Measurements from ENCODE around the gene BMP10.

BMP10 gene

DNA sequence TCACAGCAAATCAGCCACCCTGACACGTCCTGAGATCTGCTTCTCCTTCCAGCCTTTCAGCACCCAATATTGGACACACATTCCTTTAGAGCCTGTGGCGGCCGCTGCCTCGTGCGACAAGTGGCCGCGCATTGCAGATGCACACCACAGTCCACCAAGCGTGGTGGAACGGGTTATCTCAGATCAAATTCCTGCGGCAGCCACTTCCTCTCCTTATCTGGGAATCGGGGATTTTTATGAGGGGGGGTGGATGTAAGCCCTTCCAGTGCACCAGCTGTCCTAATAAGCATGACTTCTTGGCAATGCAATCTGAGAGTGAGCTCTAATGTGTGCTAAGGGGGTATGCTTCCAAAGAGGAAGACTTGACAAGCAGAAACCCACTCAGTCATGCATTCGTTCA lies 18.3 kb upstream of the BMP10 start:
- no peak for DNase-seq

DNA sequence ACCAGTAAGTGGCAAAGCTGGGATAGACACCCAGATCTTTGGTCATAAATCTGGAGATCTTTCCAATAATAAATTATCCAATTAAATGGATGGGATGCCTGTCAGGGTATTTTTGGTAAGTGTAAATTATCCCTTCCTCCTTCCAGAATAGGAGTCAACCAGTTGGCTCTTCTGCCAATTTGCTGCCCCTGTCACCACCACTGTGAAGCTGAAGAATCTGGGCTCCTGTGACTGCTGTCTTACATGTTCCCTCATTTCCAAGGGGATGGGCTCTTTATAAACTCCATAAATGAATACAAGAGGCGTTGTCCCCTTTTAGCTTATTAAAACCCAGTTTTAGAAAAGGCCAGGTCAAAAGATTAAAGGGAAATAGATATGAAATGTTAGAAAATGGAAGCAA lies 17.8 kb upstream of the BMP10 start:
- DNase-seq: no peak

- no peak for DNase-seq
These were observed 17.0 kb upstream of the BMP10 start for GRCh38 chr2:68888038-68888704.

GRCh38 chr2:68885811-68886075 lies 14.5 kb upstream of the BMP10 start:
- DNase-seq: no peak

DNA sequence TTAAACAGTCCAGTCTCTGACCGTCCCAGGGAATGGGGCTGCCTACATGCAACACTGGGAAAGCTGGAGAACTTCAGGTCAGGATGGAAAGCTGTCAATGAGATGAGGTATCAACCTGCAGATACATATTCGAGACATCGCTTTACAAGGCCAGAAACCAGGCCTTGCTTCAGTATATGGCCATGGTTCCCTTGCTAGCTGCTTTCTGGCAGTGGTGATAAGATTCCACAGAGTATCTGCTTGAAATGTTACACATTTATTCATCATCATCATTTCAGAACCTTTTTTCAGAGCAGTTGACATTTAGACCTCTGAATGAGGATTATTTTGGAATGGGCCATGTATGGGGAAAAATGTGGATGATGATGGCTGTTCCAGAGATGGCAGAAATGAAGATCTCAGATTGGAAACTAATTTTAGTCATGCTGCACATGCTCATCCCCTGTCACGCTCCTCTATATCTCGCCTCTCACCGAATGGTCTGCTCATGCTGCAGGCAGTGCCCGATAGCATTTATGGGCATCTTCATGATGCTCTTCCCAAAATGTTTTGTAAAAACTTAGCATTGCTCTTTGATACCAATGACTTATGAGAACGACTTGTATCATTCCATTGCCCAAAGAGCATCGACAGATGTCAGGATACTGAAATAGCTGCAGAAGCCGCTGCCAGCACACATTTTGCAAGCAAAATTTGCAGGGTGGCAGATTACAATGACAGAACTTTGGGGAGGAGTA lies 14.0 kb upstream of the BMP10 start:
- no peak for DNase-seq

DNA sequence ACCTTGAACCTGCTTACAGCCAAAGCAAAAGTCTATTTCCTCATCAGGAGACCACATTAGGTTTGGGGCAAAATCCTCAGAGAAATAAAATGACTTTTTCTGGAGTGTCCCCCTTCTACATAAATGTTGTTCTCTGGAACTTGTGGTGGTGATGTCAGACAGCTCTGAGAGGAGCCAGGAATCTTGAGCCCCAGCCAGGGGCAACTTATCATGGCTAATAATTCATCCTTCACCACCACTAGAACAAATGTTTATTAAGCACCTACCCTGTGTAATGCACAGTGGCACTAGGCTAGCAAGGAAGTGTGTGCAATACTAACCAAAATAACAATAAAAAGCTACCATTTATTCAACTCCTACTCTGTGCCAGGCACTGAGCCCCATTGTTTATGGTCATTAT lies 9.0 kb upstream of the BMP10 start:
- no peak for DNase-seq

DNA sequence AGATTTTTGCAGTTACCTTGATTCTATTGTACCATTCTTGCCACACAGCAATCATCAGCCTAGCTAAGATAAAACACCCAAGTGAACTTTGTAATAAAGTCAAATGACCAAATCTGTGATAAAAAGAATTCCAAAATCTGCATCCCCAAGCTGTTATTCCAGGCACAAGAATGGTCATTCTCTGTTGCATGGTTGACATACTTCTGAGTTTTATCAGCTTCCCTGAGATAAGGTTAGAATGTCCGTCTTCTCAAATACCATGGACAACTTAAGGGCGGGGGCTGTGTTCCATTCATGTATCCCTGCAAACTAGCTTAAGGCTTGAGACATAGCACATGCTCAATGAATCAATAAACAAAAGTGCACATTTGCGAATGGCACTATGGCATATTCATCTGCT lies 8.1 kb upstream of the BMP10 start:
- no peak for DNase-seq

- no peak for DNase-seq
These were observed 7.6 kb upstream of the BMP10 start for GRCh38 chr2:68878753-68879152.

DNA sequence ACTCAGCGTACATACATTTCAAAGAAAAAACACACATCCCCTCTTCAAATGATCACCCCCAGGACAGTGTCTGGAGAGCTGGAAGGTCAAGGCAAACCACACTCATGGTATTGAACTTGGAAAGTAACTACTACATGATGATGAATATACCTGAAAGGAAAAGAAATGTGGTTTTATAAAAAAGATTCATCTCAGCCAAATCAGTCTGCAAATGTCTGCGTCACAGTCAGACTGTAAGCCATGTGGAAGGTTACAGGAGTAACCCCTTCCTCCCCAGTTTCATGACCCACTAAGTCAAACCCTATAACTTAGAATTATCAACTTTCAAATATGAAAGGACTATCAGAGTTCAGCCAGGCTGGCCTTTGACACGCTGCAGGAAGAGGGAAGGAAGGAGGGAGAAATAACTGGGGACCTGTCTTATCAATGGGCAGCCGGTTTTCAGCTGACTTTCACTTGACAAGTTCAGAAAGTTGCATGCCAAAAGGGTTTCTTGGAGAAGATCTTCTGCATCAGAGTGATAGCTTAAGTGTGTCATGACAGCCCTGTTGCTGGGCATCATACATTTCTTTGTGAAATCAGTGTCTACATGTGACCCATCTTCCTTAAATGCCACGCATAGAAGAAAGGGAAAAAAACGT lies 7.0 kb upstream of the BMP10 start:
- no peak for DNase-seq

- DNase-seq: no peak
These were observed 6.0 kb upstream of the BMP10 start for GRCh38 chr2:68877079-68877772.

DNA sequence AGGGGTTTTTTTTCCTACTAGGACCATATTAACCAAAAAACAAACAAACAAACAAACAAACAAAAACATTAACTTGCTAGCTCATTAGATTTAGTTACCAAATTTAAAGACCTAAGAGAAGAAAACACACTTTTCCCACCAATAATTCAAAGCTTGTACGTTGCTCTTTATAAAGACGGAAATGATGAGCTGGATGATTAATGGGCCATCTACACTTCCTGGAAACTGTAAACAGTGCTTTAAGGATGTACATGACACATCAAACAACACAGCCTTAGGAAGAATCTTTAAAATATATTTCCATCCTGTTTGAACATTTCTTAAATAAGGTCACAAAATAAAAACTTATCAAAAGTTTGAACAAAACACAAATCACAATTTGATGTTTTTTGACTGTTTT lies 982 bp downstream of the BMP10 start:
- no peak for DNase-seq

- DNase-seq: no peak
These were observed 6.1 kb downstream of the BMP10 start for GRCh38 chr2:68865108-68865507.

DNA sequence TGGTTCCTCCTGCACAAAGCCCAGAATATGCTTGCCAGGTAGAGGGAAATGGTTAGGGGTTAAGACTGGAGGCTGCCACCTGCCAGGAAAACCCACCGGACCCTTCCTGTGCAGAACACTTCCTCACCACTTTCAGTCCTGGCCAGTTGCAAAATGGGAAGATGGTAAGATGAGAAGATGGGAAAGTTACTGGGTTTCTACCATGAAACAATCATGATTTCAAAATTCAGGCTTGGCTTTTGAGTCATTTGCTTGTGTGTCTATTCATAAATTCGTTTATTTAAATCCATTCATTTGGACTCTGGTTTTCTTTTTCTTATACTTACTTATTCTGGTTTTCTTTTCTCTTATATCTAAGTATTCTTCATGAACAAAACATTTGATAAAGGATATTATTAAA lies 7.2 kb downstream of the BMP10 start:
- DNase-seq: no peak

GRCh38 chr2:68862889-68863288 lies 8.3 kb downstream of the BMP10 start:
- DNase-seq: no peak

DNA sequence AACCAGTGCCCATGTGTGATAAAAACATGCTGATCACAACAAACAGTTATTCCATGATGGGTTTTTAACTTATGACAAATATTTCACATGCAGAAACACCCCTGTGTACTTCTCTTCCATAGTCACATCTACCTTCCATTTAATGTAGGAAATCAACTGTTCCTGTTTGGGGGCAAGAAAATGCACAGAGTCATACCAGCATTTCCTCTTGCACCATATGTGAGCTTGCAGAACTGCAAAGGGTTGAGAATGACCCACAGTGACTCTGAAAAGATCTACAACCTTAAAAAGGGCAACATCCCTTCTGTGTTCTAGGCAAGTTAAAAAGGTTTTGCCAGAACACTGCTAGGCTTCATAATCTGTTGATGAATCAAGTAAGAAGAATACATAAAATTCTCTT lies 9.9 kb downstream of the BMP10 start:
- DNase-seq: no peak

GRCh38 chr2:68860111-68860510 lies 11.1 kb downstream of the BMP10 start:
- DNase-seq: no peak

- DNase-seq: no peak
These were observed 13.2 kb downstream of the BMP10 start for GRCh38 chr2:68857855-68858456.

DNA sequence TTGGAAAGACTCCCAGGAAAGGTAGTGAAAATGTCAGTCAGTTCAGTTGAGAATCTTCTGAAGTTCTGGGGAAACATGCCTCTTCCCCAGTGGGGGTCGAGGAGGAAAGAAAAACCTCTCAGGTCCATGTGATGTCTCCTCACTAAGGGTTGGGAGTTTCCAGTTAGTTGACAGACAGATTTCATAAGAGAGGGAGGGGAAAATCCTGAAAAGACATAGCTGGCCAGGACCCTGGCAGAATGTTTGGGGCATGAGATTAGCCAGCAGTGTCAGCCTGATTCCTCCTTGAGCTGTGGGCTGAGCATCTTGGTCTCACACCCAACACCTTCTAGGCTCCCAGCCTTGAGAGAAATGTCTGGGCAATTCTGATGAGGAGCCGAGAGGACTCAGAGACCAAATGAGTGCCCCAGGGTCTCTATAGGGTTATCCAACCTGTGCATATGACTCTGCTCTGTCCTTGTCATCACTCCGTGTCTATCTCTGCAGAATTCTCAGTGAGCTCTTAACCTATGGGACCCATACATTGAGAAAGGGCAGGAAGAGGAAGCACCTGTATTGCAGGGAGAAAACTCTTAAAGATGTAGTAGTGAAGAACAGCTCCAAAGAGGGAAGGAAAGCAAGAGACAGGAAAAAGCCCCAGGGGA lies 13.9 kb downstream of the BMP10 start:
- no peak for DNase-seq

- DNase-seq: no peak
These were observed 15.6 kb downstream of the BMP10 start for GRCh38 chr2:68855550-68855949.

GRCh38 chr2:68854476-68854875 lies 16.7 kb downstream of the BMP10 start:
- DNase-seq: no peak

GRCh38 chr2:68853915-68854314 lies 17.3 kb downstream of the BMP10 start:
- no peak for DNase-seq

DNA sequence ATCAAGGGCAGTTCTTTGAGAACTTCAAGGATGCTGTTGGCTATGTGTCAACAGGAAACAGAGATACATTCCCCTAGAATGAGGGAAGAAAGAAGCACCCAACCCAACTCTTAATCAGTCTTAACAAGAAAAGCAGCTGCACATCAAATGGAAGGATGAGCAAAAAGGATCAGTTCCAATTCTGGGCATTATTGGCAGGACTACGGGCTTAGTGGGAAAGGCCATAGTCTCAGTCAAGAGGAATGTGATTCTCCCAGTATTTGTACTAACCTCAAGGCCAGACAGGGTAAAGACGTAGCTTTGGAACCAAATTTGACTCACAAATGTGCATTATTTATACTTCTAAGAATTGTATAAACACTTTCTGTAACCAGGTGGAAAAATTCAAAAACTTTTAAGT lies 18.2 kb downstream of the BMP10 start:
- DNase-seq: no peak

DNA sequence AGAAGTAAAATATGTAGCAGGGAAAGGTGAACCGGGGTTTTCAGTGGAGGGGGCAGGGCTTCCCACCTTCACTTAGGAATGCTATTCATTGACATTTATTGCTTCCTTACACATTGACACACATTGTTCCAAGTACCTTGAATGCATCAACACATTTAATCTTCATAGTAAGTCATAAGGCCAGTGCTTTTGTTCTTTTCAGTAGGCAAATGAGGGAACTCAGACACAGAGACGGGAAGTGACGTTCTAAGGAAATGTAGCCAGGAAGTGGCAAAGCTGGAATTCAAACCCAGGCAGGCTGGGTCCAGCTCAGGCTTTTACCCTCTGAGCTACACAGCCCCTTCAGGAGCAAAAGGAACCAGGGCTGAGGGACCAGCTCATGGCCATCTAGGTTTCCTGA lies 20.7 kb downstream of the BMP10 start:
- no peak for DNase-seq

Data from activated CD8-positive, alpha-beta memory T cell treated with anti-CD3 and anti-CD28 coated beads for 24 hours (primary cell).